ENCODE results near the gene GPR149. TPM values are rescaled to one million over a fixed set of nuclear protein-coding genes. Genes with fewer than 3 reads are reported as not detected.
"Not testable (repeated sequence)": the region's sequence is repeated elsewhere in the genome, so short reads cannot be mapped to it uniquely, and the experiment has no call there.

The GPR149 gene, protein sequence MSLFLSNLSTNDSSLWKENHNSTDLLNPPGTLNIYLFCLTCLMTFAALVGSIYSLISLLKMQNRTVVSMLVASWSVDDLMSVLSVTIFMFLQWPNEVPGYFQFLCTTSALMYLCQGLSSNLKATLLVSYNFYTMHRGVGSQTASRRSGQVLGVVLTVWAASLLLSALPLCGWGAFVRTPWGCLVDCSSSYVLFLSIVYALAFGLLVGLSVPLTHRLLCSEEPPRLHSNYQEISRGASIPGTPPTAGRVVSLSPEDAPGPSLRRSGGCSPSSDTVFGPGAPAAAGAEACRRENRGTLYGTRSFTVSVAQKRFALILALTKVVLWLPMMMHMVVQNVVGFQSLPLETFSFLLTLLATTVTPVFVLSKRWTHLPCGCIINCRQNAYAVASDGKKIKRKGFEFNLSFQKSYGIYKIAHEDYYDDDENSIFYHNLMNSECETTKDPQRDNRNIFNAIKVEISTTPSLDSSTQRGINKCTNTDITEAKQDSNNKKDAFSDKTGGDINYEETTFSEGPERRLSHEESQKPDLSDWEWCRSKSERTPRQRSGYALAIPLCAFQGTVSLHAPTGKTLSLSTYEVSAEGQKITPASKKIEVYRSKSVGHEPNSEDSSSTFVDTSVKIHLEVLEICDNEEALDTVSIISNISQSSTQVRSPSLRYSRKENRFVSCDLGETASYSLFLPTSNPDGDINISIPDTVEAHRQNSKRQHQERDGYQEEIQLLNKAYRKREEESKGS
- total RNA-seq = not detected in 2 replicates

DNA sequence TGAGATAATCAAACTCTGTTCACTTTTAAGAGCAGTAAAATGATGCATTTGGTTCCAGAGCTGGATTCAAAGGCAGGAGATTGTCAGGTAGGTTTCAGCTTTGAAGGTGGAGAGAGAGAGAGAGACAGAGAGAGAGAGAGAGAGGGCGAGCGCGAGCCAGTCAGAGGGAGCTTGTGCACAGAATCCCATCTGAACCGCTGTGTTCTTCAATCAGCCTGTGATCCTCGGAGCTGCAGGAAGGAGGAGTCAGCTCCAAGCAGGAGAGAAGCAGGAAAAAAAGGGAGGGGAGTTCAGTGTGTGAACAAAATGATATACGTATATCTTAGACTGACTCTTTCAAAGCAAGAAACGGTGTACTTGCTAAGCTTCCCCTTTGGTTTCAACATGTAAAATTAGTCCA is at the start of gene GPR149:
GPR149 (minus strand) TSS at position 177 of the 400 bp plus-strand sequence. CDS start 575 bp downstream, outside the sequence.
- peak; percentile 8 for DNase-seq

DNA sequence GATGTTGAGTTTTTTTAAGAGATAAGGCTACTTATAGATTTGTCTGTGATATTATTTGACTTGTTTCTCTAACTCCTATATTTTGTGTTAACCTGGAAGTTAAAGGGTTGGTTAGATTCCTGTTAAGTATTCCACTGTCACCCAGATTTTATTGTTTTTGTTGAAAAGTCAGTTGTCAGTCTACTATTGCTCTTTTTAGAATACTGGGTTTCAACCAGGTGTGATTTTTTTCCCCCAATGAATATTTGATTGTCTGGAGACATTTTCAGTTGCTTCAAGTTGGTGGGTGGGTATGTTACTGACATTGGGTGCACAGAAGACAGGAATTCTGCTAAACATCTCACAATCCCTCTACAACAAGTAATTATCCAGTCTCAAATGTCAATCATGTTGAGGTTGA is 43.8 kb upstream of the GPR149 start:
- no peak for DNase-seq

- DNase-seq = no peak
These were observed 39.6 kb upstream of the GPR149 start for GRCh38 chr3:154469585-154469984.

DNA sequence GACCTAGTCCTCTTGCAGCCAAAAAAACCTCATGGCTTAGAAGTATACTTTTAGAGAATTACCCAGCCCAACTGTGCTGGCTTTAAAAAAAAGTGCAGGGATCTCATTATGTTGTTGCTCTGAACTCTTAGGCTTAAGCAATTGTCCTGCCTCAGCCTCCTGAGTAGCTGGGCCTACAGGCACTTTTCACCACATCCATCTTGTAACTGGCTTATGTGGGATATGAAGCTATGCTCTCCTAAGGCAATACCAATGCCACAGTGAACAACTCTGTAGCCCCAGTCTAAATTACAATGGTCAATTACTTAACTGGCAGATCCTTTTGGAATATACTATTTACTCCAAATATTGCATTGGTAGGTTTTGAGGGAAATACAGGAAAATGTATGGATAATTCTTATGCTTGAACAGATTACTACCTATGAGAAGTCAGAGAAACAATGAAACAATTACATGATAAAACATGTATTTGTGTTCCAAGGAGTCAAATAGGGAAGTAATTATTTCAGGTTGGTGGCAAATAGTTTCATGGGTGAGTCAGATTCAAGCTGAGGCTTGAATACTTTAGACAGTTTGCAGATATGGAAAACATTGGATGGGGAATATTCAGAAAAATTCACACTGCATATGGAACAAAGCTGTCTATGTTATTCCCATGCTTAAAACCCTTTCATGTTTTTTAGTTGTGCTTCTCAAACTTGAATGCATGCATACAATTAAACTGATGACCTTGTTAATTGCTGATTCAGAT is 34.6 kb upstream of the GPR149 start:
- DNase-seq = no peak

DNA sequence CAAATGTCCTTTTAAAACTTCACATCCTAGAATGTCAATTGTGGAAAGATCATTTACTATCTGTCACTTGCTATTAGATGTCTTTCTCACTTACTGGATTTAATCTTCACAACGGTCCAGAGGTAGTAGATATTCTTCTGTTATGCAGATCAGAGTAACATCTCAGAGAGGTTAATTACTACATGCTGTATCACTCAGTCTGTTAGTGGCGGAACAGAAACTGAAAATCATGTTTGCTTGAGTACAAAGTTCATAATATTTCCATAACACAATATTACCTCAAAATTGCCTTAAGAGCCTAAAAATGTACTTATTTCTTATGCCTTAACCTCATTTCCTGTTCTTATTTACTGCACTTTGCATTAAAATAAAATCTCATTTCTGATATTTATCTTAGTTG is 28.6 kb upstream of the GPR149 start:
- no peak for DNase-seq

GRCh38 chr3:154439081-154439480 is 9.1 kb upstream of the GPR149 start:
- DNase-seq = not testable (repeated sequence)

- DNase-seq = no peak
These were observed 1.1 kb upstream of the GPR149 start for GRCh38 chr3:154431043-154431442.

GRCh38 chr3:154428286-154429206 is 1.4 kb downstream of the GPR149 start:
- no peak for DNase-seq

GRCh38 chr3:154427685-154428285 is 2.2 kb downstream of the GPR149 start:
- no peak for DNase-seq

DNA sequence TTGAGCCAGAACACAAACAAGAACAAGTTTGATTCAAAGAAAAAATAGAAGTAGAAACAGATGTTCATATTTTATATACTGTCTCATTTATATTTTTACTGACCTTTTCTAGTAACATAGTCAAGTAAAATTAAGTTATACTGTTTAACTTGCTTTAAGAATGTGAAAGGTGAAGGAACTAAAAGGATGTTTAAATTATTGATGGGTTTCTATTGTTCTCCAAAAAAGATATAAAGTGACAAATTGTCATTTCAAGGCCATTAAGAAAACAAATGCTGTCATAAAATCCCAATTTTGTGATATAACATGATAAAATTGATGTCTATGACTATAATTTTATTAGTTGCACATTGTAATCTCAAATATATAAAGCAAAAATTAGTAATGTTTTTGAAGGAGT is 7.3 kb downstream of the GPR149 start:
- no peak for DNase-seq

DNA sequence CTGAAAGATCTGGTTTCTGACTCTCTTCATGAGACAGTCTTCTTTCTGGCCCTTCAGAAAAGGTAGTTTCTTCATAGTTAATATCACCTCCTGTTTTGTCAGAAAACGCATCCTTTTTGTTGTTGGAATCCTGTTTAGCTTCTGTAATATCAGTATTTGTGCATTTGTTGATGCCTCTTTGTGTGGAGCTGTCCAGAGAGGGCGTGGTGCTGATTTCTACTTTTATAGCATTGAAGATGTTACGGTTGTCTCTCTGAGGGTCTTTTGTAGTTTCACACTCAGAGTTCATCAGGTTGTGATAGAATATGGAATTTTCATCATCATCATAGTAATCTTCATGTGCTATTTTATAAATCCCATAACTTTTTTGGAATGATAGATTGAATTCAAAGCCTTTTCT is 8.9 kb downstream of the GPR149 start:
- DNase-seq = peak; percentile 13

DNA sequence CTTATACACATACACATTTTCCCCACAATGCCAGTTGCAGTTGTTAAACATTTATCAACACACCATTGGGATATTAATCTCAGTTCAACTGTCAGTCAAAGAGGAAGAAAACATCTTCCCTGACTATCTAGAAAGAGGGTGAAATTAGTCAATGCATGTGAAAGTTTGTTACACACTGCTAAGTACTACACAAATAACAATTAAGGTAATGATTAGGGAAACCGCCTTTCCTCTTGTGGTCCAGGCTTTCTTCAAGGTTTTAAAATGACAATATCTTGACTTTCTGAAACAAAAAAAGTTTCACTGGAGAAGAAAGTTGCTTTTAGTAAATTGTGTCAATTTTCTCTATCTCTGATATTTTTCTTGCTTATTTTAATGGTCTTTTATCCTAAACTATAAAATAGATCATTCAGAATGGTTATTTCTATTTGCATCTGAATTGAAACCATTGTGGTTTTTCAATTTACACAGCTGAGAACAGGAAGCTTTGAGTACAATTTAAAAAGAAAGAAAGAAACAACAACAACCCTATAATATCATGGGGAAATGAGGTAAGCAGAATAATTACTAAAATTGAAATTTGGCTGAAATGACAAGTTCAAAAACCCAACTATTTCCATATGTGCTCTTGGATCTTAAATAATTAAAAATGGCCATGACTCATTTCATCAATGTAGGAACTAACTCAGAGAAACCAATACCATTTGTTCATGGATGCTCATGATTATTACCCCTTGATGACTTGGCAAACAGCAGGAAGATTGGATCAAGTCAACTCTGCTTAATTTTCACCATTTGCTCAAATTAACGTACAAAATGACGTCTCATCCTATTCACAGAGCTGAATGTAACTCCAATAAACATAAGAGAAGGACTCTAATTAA is 31.7 kb downstream of the GPR149 start:
- DNase-seq = no peak

DNA sequence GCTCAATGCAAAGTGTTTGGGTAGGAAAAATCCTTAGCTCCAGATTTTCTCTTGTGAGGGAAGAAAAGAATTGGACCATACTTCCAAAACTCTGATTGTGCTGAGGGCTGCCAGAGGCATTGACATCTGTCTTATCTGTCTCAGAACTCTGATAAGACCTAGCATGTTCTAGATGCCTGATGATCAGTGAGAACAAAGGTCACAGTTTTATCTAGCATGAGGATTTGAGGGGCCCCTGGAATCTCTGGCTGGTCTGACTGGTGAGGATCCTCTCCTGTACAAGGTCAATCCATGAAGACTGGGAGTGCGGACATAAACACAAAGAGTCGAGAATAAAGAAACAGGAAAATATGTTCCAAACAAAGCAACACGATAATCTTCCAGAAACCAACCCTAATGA is 40.1 kb downstream of the GPR149 start:
- no peak for DNase-seq

- DNase-seq = no peak
These were observed 45.5 kb downstream of the GPR149 start for GRCh38 chr3:154384479-154384878.

DNA sequence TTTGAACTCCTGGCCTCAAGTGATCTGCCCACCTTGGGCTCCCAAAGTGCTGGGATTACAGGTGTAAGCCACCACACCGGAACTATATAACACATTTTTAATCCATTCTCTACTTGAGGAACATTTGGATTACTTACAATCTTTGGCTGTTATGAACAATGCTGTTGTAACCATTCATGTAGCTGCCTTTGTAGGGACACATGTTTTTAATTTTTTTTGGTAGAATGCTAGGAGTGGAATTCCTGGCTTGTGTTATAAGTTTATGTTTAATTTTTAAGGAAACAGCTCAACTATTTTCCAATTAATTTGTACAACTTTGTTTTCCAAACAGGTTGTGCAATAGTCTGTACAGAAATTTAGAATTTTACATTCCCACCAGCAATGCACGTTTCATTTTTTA is 51.7 kb downstream of the GPR149 start:
- no peak for DNase-seq

GRCh38 chr3:154367221-154367620 is 62.8 kb downstream of the GPR149 start:
- DNase-seq = no peak

DNA sequence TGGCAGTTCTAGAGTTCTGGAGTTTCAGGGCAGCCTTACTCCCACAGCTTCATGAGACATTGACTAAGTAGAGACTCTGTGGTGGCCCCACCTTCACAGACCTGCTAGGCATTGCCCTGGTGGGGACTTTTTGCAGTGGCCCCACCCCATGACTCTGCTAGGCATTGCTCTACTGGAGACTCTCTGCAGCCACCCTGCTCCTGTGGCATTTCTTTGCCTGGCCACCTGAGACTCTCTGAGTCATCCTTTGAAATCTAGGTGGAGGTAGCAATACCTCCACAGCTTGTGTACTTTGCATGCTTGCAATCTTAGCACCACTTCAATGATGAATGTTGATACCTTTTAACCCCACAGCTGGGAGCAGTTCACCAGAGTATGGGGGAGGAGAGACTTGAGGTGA is 65.1 kb downstream of the GPR149 start:
- no peak for DNase-seq

DNA sequence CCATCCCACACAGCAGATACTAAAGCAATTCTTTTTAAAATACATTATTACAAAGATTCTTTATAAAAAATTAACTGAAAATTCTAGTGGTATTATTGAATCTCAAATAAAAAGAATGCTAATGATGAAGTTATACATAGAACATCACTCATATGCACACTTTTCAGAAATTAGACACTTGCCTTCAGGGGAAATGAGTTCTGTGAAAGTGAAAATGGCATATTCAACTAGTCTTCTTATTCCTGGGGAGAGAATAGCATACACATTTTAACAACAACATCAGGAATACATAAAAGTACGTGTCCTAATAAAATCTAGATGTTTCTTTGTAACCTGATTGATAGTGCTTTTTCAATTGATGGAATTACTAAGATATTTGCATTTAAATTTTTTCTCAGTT is 68.9 kb downstream of the GPR149 start:
- no peak for DNase-seq

DNA sequence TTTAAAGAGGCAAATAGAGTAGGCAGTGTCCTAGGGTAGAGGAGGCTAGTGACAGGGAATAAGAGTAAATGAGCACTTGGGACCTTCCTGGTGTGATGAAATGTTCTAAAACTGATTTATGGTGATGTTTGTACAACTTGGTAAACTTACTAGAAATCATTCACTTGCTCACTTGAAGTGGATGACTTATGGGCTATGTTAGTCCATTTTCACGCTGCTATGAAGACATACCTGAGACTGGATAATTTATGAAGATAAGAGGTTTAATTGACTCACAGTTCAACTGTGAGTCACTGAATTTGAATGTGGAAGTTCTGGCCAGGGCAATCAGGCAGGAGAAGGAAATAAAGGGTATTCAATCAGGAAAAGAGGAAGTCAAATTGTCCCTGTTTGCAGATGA is 74.0 kb downstream of the GPR149 start:
- no peak for DNase-seq

GRCh38 chr3:154349223-154349622 is 80.8 kb downstream of the GPR149 start:
- DNase-seq = no peak

Measured in dermis blood vessel endothelial cell (primary cell).